SK-N-SH treated with all-trans-retinoic acid at 6 μM for 48 hours (cell line): ENCODE results near the gene CCT7.

Experiments used
- ATAC-seq: fragments of 200-7000 bp; cut with Tn5 transposase; 3 replicates; pipeline ENCODE4 v1.9.1; 2020; ENCODE audit warnings: mild to moderate bottlenecking, moderate library complexity
- ARNTL ChIP-seq: fragments of 450-650 bp; formaldehyde crosslinking; IDR thresholded peaks from 2 replicates; pipeline ENCODE4 v1.5.0; 2020; ENCODE audit warnings: low read depth, mild to moderate bottlenecking, moderate library complexity, borderline replicate concordance
- BACH2 ChIP-seq: fragments of 250-450 bp; sonication (Bioruptor Pico); IDR thresholded peaks from 2 replicates; pipeline ENCODE4 v1.9.0; 2021; ENCODE audit warnings: mild to moderate bottlenecking, borderline replicate concordance
- CSDC2 ChIP-seq: fragments of 250-450 bp; sonication (Bioruptor Pico); IDR thresholded peaks from 2 replicates; pipeline ENCODE4 v1.5.0; 2020; ENCODE audit warnings: mild to moderate bottlenecking, moderate library complexity
- CSRNP3 ChIP-seq: fragments of 250-450 bp; sonication (Bioruptor Pico); IDR thresholded peaks from 2 replicates; pipeline ENCODE4 v1.5.1; 2021; ENCODE audit warnings: mild to moderate bottlenecking, moderate library complexity
- GLIS3 ChIP-seq: fragments of 250-450 bp; sonication (Bioruptor Pico); IDR thresholded peaks from 2 replicates; pipeline ENCODE4 v1.5.0; 2020; ENCODE audit warnings: mild to moderate bottlenecking, moderate library complexity
- ISL1 ChIP-seq: fragments of 250-450 bp; sonication (Bioruptor Pico); IDR thresholded peaks from 2 replicates; pipeline ENCODE4 v2.1.2; 2022; ENCODE audit warnings: mild to moderate bottlenecking, moderate library complexity
- OSR1 ChIP-seq: fragments of 250-450 bp; sonication (Bioruptor Pico); IDR thresholded peaks from 2 replicates; pipeline ENCODE4 v1.8.0; 2022; ENCODE audit warnings: moderate library complexity, mild to moderate bottlenecking, inconsistent platforms
- PATZ1 ChIP-seq: fragments of 250-450 bp; sonication (Bioruptor Pico); IDR thresholded peaks from 2 replicates; pipeline ENCODE4 v1.8.0; 2020; ENCODE audit warnings: mild to moderate bottlenecking, moderate library complexity, borderline replicate concordance
- POU6F1 ChIP-seq: fragments of 250-450 bp; sonication (Bioruptor Pico); IDR thresholded peaks from 2 replicates; pipeline ENCODE4 v1.8.0; 2021; ENCODE audit warnings: low read depth, mild to moderate bottlenecking, moderate library complexity, borderline replicate concordance
- PPARA ChIP-seq: fragments of 250-450 bp; sonication (Bioruptor Pico); IDR thresholded peaks from 2 replicates; pipeline ENCODE4 v1.5.0; 2020; ENCODE audit warnings: mild to moderate bottlenecking, borderline replicate concordance
- RARB ChIP-seq: fragments of 250-450 bp; sonication (Bioruptor Pico); IDR thresholded peaks from 2 replicates; pipeline ENCODE4 v1.8.0; 2021; ENCODE audit warnings: mild to moderate bottlenecking, moderate library complexity
- SNAI2 ChIP-seq: fragments of 250-450 bp; sonication (Bioruptor Pico); IDR thresholded peaks from 2 replicates; pipeline ENCODE4 v1.5.0; 2020; ENCODE audit warnings: mild to moderate bottlenecking, moderate library complexity
- TCF4 ChIP-seq: fragments of 250-450 bp; sonication (Bioruptor Pico); IDR thresholded peaks from 2 replicates; pipeline ENCODE4 v1.8.0; 2021; ENCODE audit warnings: mild to moderate bottlenecking, moderate library complexity, borderline replicate concordance
- TOX ChIP-seq: fragments of 250-450 bp; sonication (Bioruptor Pico); IDR thresholded peaks from 2 replicates; pipeline ENCODE4 v1.8.0; 2021; ENCODE audit warnings: mild to moderate bottlenecking, moderate library complexity, borderline replicate concordance
- ZFP3 ChIP-seq: fragments of 250-450 bp; sonication (Bioruptor Pico); IDR thresholded peaks from 2 replicates; pipeline ENCODE4 v1.5.0; 2020; ENCODE audit warnings: mild to moderate bottlenecking, moderate library complexity
- ZFP30 ChIP-seq: fragments of 450-650 bp; formaldehyde crosslinking; IDR thresholded peaks from 2 replicates; pipeline ENCODE4 v1.5.0; 2022; ENCODE audit warnings: mild to moderate bottlenecking, moderate library complexity
- ZNF565 ChIP-seq: fragments of 450-650 bp; formaldehyde crosslinking; conservative IDR thresholded peaks from 2 replicates; pipeline ENCODE4 v1.5.0; 2020; ENCODE audit warnings: low read depth, mild to moderate bottlenecking, moderate library complexity
- ZNF8 ChIP-seq: fragments of 450-650 bp; formaldehyde crosslinking; IDR thresholded peaks from 2 replicates; pipeline ENCODE4 v1.5.0; 2020; ENCODE audit warnings: mild to moderate bottlenecking, moderate library complexity
- TF ChIP-seq, protein P1 (sequence below): fragments of 250-450 bp; sonication (Bioruptor Pico); IDR thresholded peaks from 2 replicates; pipeline ENCODE4 v1.5.1; 2020; ENCODE audit warnings: low read depth, mild to moderate bottlenecking, moderate library complexity
- TF ChIP-seq, protein P2 (sequence below): fragments of 250-450 bp; sonication (Bioruptor Pico); IDR thresholded peaks from 2 replicates; pipeline ENCODE4 v1.5.0; 2020; ENCODE audit warnings: mild to moderate bottlenecking, moderate library complexity

CCT7 gene

DNA sequence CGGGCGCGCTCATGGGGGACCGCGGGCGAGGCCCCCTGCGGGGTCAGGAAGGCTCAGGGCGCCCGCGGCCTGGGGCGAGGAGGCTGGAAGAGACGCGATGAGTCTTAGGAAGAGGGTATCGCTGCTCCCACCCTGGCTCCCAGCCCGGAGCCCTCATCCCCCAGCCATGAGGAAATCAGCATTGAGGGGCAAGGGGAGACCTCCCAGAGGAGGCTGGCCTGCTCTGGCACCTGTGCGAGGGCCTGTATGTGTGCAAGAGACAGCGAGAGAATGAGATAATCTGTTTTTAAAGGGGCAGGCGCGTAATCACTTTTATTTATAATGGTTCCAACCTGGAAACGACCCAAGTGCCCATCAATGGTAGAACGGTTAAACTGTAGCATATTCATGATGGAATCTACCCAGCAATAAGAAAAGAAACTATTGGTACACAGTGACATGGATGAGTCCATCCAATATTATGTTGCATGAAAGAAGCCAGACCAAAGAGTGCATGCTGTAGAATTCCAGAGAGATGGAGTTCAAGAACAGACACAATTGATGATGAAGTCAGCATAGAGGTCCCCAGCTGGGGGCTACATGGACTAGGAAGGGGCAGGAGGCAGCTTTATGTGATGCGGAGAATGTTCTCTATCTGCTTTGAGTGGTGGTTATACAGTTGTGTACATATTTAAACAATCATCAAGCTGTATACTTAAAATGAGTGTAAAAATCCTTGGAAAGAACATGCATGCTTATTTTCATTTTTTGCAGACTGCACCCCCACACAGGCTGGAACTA lies 35.8 kb downstream of the CCT7 start (continued):
- TF ChIP-seq ISL1, result no peak
- TF ChIP-seq RARB (CRISPR knock-in tag), result no peak

- ATAC-seq, result no peak
- TF ChIP-seq CSDC2, result no peak
- no peak for TF ChIP-seq TCF4 (CRISPR knock-in tag)
- TF ChIP-seq TOX (CRISPR knock-in tag), result no peak
- TF ChIP-seq, protein P1, sequence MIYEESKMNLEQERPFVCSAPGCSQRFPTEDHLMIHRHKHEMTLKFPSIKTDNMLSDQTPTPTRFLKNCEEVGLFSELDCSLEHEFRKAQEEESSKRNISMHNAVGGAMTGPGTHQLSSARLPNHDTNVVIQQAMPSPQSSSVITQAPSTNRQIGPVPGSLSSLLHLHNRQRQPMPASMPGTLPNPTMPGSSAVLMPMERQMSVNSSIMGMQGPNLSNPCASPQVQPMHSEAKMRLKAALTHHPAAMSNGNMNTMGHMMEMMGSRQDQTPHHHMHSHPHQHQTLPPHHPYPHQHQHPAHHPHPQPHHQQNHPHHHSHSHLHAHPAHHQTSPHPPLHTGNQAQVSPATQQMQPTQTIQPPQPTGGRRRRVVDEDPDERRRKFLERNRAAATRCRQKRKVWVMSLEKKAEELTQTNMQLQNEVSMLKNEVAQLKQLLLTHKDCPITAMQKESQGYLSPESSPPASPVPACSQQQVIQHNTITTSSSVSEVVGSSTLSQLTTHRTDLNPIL (CRISPR knock-in tag), result no peak
- TF ChIP-seq PPARA, result no peak
- TF ChIP-seq ZFP30, result no peak
- no peak for TF ChIP-seq PATZ1 (CRISPR knock-in tag)
Measured at GRCh38 chr2:73272270-73272669, 38.2 kb downstream of the CCT7 start.

GRCh38 chr2:73279852-73280251 lies 45.7 kb downstream of the CCT7 start:
- no peak for ATAC-seq
- TF ChIP-seq OSR1, result no peak
- TF ChIP-seq ZFP3, result no peak
- TF ChIP-seq RARB (CRISPR knock-in tag), result no peak
- TF ChIP-seq ZFP30, result no peak
- TF ChIP-seq POU6F1 (CRISPR knock-in tag), result no peak
- TF ChIP-seq CSRNP3 (CRISPR knock-in tag), result no peak
- TF ChIP-seq ZNF565, result no peak
- TF ChIP-seq ZNF8 (CRISPR knock-in tag), result no peak
- TF ChIP-seq ARNTL (CRISPR knock-in tag), result no peak
- TF ChIP-seq SNAI2, result no peak
- TF ChIP-seq, all 23 proteins: peak for 0

DNA sequence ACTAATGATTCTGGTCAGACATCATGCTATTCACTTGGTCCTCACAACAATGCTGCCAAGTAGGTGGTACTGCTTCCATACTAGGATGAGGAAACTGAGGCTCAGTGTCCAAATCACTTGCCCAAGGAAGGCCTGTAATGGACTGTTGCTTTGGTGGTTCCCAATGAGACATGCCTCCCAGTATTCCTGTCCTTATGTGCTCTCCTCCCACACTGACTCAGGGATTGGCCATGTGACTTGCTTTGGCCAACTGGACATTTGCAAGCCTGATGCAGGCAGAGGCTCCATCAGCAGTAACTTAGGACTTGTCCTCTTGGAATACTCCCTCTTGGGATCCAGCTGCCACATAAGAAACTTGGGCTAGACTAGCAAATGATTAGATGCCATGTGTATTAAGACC lies 47.1 kb downstream of the CCT7 start:
- ATAC-seq, result no peak
- TF ChIP-seq CSRNP3 (CRISPR knock-in tag), result no peak
- TF ChIP-seq, protein P2, sequence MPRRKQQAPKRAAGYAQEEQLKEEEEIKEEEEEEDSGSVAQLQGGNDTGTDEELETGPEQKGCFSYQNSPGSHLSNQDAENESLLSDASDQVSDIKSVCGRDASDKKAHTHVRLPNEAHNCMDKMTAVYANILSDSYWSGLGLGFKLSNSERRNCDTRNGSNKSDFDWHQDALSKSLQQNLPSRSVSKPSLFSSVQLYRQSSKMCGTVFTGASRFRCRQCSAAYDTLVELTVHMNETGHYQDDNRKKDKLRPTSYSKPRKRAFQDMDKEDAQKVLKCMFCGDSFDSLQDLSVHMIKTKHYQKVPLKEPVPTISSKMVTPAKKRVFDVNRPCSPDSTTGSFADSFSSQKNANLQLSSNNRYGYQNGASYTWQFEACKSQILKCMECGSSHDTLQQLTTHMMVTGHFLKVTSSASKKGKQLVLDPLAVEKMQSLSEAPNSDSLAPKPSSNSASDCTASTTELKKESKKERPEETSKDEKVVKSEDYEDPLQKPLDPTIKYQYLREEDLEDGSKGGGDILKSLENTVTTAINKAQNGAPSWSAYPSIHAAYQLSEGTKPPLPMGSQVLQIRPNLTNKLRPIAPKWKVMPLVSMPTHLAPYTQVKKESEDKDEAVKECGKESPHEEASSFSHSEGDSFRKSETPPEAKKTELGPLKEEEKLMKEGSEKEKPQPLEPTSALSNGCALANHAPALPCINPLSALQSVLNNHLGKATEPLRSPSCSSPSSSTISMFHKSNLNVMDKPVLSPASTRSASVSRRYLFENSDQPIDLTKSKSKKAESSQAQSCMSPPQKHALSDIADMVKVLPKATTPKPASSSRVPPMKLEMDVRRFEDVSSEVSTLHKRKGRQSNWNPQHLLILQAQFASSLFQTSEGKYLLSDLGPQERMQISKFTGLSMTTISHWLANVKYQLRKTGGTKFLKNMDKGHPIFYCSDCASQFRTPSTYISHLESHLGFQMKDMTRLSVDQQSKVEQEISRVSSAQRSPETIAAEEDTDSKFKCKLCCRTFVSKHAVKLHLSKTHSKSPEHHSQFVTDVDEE (CRISPR knock-in tag), result no peak
- no peak for TF ChIP-seq GLIS3 (CRISPR knock-in tag)
- no peak for TF ChIP-seq BACH2
- TF ChIP-seq PPARA, result no peak
- no peak for TF ChIP-seq RARB (CRISPR knock-in tag)
